GM19438 (cell line): Measurements from ENCODE around the gene CELSR1.

Experiments used
- ATAC-seq: cut with Tn5 transposase; IDR thresholded peaks from one replicate; pipeline ENCODE4 v1.9.1; 2021; ENCODE audit warnings: low read depth; ENCODE audit not compliant: unreplicated experiment

The CELSR1 gene

DNA sequence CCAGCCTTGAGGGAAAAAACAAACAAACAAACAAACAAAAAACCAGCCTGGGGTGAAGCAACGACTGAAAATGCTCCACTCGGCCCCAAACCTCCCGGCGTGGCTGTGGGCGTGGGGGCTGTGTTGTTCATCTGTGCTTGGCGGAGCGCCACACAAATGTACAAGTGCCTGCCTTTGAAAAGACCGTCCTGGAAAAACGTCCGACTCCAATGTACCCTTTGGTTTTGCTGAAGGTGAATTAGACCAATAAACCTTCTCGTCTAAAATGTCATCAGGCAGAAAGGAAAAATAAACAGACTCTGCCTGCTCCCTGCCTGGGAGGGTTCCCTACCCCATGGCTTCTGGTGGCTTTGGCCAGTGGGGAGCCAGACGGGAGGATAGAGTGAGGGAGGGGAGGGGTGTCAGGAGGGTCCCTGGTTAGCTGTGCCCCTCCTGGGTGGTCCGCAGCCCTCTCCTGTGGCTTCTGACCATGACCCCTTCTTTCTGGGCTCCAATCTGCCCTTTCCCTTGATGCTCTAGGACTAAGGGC lies 108.0 kb downstream of the CELSR1 start:
- ATAC-seq = no peak

DNA sequence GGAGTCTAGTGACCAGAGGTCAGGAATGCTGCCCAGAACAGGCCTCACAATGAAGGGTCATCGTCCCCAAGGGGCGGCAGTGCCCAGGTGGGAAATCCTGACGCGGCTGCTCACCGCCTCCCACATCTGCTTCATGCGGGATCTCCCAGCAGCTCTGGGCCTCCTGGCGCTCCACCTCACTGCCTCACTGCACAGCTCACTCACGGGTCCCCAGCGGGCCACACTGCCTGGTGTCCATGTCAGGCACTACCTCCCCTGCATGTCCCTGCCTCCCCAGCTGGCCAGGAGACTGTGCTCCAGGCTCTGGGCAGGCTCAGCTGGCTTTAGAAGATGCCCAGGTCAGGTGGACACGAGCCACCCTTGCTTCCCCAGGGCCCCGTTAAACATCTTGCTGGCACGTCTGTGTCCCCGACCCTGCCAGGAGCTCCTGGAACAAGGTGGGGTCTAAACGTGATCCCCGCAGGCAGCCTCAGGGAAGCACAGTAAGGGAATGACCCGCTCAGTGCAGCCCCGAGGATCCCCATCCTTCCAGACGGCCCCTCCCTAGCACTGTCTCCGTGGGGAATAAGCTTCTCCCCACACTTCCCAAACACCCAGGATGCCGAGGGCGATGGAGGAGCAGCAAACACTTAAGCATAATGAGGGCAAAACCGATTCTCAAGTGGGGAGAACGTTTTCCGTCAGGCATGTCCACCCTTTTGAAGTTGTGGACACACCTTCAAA lies 108.7 kb downstream of the CELSR1 start:
- no peak for ATAC-seq

DNA sequence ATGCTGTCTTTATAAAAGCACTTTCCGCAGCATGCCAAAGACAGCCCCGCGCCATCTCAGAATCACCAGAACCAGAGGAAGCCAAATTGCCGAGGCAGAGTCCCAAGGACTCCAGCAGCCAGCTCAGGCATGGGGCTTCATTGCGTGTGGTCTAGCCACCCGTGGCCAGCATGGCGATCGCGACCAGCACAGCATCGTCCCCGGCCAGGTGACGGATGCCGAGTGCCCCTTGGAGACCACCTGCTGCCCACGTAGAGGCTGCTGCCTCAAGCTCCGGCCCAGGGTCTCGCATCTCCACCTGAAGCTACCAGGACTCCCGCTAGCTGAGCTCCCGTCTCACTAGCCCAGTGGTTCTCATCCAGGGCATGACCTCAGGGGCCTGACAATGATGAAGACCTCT lies 109.2 kb downstream of the CELSR1 start:
- ATAC-seq = no peak

DNA sequence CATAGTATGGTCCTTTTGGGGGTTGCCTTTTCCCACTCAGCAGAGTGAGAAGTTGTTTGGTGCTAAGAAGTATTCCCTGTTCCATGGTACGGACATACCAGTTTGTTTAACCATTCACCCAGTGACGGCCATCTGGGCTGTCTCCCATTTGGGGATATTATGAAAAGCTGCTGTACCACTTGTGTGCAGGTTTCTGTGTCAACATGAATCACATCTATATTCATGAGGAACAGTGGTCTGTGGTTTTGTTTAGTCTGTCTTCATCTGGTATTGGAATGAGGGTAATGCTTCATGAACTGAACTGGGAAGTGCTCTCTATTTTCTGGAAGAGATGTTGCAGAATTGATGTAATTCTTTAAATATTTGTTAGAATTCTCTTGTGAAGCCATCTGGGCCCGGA lies 112.4 kb downstream of the CELSR1 start:
- no peak for ATAC-seq

DNA sequence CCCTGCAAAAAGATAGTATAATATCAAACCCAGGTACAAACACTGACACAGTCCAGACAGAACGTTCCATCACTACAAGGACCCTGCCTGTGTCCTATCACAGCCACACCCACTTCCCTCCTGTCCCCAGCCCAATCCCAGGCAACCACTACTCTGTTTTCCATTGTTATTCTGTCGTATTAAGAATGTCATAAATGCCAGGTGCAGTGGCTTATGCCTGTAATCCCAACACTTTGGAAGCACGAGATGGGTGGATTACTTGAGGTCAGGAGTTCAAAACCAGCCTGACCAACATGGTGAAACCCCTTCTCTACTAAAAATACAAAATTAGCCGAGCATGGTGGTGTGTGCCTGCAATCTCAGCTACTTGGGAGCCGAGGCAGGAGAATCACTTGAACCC lies 112.9 kb downstream of the CELSR1 start:
- ATAC-seq = no peak

DNA sequence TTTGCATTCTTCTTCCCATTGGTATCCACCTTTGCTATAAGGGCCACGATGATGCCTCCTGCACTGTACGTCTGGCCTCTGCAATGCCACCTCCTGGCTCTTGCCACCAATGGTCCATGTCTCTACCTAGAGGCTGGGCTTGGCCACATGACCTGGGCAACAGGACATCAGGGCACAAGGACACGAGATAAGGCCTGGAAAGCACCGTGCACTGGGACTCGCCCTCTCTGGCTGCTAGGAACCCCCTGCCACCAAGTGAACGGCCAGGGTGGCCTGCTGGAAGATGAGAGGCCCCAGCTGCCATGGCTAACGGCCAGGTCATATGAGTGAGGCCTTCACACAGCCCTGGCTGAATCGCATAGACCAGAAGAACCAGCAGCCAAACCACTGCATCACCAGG lies 114.5 kb downstream of the CELSR1 start:
- no peak for ATAC-seq

DNA sequence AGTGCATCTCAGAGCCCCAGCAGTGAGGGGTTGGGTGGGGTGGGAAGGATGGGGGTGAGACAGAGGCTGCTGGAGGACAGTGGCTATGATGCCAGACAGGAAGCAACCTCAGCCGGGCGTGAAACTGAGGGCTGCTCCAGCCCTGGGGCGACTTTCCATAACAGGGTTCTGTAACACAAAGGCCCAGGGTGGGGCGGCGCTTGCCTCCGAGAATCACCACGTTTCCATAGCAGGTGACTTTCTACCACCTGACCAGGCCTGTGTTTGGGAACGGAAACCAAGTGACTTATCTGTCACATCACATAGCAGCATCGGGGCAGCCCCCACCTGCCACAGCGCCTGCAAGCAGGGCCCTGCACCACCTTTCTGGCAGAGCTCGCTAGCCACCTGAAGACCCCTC lies 116.2 kb downstream of the CELSR1 start:
- no peak for ATAC-seq

DNA sequence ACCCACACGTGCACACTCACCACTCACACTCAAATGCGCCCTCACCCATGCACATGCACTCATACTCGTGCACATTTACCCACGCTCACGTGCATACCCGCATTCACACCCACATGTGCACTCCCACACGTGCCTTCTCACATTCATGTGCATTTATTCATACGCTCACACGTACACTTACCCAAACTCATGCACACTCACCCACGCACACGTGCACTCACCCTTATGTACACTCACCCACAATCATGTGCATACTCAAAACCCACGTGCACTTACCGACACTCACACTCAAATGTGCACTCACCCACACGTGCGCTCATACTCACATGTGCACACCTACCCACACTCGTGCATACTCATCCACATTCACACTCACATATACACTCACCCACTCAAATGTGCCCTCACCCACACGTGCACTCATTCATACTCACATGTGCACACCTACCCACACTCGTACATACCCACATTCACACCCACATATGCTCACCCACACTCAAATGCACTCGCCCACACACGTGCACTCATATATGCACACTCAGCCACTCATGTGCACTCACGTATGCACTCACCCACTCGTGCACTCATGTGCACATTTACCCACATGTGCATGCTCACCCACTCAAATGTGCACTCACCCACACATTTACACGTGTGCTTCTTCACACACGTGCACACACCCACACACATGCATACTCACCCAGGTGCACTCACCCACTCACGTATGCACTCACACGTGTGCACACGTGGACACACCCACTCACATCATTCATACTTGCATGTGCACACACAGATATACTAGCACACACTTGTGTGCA lies 117.5 kb downstream of the CELSR1 start:
- no peak for ATAC-seq

DNA sequence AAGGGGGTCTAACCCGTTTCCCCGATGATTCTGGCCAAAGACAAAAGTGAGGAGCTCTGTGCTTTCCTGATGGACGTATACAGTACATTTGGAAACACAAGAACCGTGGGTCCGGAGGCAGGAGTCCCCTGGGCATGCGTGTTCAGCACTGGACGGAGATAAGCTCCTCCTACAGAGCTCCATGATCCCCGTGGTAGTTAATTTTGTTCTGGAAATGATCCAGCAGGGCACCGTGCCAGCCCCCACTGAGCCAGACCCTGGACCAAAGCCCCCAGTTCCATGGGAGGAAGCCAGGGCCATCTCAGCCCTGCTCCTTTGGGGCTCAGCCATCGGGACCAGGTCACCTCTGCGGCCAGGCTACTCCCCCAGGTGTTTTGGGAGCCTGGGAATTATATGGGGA lies 118.6 kb downstream of the CELSR1 start:
- ATAC-seq = no peak

DNA sequence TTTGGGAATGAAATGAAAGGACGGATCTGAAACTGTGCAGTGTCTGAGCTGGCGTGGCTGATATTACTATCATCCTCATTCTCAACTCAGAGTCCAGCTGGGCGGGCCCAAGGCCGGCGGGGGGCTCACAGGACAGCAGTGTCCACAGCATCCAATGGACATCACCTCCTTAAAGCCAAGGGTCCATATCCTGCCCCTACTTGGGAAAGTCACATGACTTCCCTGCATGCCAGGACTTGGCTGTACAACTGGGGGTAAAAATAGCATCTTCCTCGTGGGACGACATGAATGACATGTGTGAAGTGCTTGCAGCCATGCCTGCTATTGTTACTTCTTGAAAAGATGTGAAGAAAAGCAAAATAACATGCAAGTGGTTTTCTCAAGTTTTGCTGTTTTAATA lies 119.7 kb downstream of the CELSR1 start:
- ATAC-seq = no peak

DNA sequence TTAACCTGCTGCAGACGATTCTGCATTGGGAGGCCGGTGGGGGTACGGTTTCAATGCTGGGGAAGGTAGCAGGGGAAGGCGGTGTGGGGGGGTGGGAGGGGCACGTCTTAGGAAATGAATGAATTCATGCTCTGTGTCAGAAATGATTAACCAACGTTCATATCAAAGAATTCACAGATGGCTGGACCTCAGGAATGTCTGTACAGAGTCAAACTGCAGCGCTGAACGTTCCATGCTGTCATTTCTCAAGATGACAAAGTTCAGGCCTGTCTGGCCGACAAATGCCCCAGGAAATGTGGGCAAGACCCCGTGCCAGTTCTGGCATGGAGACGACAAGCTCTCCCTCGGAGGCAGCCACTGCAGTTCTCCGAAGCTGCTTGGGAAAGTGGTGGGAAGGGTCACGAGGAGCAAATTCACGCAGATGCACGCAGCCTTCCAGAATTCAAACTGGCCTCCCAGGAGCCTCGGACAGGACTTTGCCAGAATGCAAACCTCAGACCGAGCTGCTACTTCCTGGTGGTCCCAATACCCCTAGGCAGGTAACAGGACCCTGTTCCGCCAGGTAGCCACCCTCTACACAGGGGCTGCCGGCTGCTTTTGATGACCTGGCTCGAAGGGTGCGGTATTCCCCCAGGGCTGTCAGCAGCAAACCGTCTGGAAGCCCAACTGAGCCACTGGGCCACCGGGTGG lies 120.4 kb downstream of the CELSR1 start:
- ATAC-seq = no peak

DNA sequence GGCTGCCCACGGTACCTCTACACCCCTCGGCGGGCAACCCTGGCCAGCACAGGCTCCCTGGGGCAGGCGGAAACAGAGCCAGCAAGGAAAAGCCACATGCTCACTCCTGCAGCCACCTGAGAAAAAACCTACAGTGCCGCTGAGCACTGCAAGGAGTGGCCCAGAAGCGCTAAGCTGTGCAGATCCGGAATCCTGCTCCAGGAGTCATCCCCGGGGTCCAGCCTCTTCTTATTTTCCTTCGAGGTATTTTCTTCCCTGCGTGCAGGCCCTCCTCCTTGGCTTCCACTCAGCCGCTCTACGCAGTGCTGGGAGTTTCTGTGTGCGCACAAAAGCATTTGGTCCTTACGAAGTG lies 120.9 kb downstream of the CELSR1 start:
- ATAC-seq = no peak

DNA sequence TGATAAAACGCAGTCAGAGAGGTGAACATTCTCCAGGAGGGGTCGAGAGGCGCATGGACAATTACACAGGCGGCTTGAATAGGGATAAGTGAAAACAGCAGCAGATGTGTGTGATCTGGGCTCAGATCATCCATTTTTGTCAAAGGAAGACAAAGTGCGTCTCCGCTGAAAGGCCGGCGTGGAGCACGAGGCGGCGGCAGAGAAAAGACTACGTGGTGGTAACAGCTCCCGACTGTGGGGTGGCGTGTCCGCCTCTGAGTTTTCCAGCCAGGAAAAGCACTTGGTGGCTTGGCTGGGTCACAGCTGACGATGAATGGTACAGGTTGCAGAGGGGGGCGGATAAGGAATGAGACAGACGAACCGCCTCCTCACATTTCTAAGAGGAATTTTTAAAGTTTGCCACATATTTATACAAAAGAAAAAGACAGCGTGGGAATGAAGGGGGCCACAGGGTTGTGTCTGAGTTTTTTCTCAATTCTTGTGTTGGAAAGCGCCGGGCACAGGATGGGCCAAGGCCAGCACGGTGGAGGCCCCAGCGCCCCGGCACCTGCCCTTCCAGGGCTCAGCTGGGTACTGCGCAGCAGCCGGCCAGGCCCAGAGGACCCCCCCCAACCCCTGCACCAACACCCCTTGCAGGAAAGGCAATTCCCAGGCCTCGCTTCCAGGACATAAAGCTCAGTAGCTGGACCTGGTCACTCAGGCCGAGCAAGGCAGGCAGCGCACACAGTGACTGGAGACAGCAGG lies 121.5 kb downstream of the CELSR1 start:
- no peak for ATAC-seq

DNA sequence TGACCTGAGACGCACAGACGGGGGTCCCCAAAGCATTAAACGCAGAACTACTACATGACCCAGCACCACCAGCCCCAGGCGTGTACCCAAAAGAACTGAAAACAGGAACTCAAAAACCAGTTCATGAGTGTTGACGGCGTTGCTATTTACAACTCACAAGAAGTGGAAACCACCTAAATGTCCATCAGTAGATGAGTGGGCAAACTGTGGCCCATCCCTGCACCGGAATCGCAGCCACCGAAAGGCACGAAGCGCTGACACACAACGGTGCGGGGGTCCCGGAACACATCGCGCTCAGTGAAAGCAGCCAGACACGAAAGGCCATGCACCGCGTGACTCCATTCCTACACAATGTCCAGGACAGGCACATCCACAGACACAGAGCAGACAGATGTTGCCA lies 122.7 kb downstream of the CELSR1 start:
- ATAC-seq = no peak

DNA sequence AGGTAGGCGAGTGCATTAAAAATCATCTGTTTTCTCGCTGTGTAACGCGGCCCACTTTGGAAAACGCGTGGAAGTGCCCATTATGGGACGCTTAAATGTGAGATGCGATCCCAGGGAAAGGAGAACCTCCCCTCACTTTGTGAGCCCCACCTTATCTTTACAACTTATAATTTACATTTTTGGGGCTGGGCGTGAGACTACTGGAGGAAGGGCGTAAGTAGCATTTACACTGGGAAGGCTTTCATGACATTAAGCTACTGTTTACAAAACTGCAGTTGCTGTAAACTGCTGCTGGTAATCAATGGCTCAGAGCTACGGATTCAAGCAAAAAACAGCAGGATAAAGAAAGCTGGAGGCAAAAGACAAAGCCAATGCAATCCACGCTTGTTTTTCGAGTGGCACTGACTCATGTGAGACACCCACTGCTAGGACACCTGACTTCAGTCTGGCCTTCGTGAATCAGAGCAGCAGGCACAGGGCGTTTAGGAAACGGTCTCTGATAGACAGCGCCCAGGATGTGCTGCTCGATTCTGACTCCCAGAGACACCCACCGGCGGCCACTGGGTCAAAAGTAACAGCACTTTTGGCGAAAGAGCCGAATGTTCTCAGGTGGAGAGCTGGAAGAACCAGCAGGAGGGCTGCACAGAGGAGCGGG lies 123.6 kb downstream of the CELSR1 start:
- no peak for ATAC-seq

DNA sequence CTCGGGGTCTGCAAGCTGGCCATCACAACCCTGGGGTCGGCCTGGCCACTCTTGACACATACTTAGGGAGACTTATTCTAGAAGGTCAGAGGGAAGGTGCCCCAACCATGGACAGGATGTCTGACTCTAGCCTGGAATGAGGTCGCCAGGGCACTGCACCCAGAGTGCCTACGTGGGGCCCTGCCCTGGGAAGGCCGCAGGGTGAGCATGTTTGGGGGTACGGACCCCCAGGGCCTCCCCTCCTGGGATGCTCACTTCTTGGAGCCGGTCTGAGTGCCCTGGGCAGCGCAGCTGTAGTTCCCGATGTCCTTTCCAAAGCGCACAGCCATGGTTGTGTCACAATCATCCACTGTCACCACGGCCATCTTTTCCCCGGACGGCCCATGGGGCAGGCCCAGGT lies 126.1 kb downstream of the CELSR1 start:
- no peak for ATAC-seq

DNA sequence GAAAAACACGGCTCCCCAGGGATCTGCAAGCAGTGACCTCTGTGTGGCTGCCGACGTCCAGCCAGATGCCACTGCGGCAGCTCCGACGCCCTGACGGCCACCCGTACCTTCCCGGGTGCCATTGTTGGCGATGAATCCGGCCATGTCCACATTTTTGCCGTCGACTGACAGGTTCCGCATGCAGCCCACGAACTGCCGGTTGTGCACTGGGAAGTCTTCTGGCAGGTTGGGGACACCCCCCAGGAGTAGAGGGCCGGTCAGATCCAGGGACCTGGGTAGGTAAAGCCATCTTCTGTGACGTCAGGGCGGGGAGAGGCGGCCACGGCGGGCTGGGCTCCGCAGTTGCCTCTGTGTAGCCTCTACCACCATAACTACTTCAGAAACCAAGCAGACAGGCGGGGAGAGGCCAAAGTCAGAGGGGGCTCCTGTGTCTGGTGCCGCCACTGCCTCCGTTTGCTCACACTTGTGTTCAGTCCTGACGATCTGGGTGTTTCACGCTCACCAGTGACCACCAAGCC lies 127.1 kb downstream of the CELSR1 start:
- no peak for ATAC-seq

DNA sequence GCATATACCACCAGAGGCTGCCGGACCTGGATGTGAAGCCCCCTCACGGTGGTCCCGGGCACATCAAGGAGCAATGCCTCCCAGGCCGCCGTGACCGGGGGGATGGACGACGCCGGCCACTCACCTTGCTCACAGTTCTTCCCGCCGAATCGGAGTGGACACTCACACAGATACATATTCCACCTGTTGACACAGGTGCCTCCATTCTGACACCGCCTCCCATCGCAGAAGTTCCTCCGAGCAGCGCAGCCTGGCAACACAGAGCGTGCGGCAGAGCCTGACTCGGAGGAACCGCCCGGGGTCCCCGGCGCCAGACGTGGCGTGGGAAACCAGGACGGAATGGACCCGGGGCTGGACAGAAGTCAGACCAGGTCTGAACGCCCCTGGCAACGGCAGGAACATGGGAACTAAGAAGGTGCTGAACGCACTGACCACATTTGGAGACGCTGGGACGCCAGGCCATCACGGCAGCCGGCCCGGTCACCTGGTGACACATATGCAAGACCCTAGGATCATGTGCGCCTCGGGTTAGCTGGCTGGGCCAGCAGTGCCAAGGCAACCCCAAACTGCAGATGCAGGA lies 127.7 kb downstream of the CELSR1 start:
- ATAC-seq = no peak

DNA sequence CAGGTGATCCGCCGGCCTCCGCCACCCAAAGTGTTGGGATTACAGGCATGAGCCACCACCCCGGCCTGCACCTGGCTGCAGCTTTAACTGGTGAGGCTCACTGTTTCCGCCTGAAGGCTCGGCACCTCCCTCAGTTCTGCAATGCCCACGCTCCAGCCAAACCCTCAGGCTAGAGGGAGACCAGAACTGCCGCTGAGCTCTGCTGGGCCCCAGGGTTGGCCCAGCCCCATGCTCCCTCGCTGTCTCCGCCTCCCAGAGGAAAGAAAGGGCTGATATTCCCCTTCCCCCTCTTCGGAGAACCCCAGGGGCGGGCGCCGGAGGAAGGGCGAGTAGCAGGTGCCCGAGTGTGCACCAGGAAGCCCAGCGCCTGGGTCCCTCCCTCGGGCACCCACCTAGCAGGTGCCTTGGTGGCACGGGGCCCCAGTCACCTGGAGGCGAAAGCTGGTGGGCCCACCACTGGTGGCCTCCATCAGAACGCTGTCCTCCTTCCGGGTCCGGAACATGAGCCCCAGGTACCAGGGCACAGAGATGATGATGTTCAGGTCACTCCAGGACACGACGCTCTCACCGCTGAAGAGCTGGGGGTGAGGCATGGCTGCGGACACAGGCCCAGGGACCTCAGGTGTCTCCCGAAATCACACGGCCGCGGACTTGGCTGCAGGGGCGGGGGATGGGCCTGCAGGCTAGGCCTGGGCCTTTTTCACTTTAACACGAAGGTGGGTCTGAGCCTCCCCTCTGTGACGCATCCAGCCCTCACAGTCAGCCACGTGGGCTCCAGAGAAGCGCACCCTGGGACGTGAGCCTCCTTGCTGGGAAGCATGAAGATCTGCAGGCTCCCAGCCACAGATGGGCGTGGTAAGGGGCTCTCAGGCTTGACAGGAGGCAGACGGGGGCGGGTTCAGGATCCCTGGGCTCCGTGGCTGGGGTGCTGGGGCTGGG lies 128.6 kb downstream of the CELSR1 start:
- no peak for ATAC-seq
